Nasal cavity respiratory epithelium epithelial cell of viscerocranial mucosa (primary cell): ENCODE results near the gene GSTM5. TPM values are rescaled to one million over a fixed set of nuclear protein-coding genes. Genes with fewer than 3 reads are reported as not detected.

Source experiments
- total RNA-seq: library from RNA; depleted of rRNA; stranded (reverse); fragments of >200 nt; gene quantifications from 2 replicates; pipeline ENCODE4 v1.2.3, GENCODE V29; 2014

GSTM5 gene
- total RNA-seq, result not detected in 2 replicates

DNA sequence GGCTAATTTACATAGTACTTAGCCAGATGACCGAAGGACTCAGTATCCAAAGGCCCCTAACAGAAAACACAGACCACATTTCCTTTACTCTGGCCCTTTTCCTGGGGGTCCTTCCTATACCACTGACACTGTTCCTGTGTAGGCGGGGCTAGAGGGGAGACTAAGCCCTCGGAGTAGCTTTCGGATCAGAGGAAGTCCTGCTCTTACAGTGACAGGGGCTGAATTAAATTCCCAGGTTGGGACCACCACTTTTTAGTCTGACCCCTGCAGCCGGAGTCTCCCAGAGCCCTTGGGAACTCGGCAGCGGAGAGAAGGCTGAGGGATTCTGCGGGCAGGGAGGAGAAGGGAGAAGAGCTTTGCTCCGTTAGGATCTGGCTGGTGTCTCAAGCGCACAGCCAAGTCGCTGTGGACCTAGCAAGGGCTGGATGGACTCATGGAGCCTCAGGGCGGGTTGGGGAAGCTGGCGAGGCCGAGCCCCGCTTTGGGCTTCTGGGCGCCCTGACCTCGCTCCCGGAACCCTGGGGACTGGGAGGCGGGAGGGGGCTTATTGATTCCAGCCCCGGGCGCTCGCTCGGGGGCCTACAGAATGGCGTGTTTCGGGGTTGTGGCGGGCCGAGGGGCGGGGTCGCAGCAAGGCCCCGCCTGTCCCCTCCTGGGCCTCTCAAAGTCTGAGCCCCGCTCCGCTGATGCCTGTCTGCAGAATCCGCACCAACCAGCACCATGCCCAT lies at the start of gene GSTM5:
Gene GSTM5, plus strand, starts transcription at position 659 of the 728 bp plus-strand sequence. Its CDS starts 62 bp downstream, at position 721.

DNA sequence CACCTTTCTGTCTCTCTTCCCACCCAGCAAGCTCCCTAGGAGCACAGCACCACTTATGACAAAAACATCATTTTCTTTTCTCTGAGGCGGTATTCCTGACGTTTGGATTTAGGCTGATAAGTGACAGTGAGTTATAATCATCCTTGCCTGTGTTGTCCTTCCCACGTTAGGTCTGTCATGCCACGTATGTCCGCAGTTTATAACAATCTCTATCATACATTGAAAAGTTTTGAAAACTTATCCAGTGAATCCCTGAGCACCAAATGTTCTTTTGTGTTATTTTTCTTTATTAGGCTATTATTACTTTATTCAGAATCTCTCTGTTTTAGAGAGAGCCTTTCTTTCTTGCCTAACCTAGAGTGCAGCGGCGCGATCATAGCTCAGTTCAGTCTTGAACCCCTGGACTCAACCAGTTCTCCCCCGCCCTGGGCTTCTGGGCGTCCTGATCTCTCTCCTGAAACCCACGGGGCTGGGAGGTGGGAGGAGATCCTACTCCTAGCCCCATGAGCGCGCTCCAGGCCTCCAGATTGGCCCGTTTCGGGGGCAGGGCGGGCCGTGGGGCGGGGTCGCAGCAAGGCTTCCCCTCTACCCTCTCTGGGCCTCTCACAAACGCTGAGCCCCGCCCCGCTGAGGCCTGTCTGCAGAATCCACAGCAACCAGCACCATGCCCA lies 44.5 kb upstream of the GSTM5 start, which contains the start of gene GSTM2:
Gene GSTM2, plus strand, starts transcription at position 606 of the 671 bp plus-strand sequence. Its CDS starts 59 bp downstream, at position 665.

DNA sequence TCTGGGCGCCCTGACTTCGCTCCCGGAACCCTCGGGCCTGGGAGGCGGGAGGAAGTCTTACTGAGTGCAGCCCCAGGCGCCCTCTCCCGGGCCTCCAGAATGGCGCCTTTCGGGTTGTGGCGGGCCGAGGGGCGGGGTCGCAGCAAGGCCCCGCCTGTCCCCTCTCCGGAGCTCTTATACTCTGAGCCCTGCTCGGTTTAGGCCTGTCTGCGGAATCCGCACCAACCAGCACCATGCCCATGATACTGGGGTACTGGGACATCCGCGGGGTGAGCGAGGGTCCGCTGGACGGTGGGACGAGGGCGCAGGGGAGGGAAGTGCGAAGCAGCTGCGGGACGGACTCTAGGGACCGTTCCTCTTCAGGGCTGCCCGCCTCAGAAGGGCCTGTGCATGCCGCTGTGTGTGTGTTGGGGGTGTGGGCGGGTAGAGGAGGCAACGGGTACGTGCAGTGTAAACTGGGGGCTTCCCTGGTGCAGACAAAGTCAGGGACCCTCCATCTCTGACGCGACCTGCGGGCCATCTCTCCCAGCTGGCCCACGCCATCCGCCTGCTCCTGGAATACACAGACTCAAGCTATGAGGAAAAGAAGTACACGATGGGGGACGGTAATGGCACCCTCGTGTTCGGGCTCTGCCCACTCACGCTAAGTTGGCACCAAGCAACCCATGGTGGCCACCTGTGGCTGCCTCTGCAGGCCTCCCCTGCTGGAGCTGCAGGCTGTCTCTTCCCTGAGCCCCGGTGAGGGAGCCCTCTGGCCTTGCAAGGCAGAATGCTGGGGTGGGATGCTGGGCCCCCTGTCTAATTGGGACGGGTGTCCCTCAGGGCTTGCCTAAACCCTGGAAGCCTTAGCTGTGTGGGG lies 24.2 kb upstream of the GSTM5 start, which contains the start of gene GSTM1:
Gene GSTM1, plus strand, starts transcription at position 177 of the 859 bp plus-strand sequence. Its CDS starts 57 bp downstream, at position 234.

DNA sequence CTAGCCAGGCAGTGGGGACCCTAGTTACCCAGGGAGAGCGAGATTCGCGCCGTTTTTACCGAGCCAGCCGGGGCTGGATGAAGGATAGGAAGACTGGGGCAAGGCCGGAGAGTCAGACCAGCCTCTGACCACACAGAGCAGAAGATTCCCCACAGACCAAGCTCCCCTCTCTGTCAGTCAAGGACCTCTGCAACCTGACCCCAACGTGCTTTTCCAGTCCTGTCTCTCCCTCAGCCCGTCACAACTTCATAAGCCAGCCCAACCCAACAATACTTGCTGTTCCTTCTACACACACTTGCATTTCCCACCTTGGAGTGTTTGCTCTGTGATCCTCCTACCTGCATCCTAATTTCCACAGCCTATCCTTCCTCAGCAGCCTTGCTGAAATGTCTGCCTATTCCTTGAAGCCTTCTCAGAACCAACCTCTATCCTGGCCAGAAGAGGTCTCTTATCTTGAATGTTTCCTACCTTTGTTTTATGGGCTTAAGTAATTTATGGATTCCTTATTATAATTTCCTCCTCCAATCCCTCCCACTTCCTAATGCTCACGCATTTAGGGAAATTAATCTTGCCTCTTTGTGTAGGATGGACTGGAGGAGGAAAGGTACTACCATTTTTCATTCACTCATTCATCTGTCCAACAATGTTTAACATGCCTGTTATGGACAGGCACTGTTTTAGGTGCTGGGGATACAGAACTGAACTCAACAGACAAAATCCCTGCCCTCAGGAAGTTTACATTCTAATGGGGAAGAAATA lies 28.7 kb downstream of the GSTM5 start, which contains the start of gene GSTM3:
Gene GSTM3, minus strand, starts transcription at position 424 of the 759 bp plus-strand sequence. CDS start 751 bp downstream, outside the sequence.

DNA sequence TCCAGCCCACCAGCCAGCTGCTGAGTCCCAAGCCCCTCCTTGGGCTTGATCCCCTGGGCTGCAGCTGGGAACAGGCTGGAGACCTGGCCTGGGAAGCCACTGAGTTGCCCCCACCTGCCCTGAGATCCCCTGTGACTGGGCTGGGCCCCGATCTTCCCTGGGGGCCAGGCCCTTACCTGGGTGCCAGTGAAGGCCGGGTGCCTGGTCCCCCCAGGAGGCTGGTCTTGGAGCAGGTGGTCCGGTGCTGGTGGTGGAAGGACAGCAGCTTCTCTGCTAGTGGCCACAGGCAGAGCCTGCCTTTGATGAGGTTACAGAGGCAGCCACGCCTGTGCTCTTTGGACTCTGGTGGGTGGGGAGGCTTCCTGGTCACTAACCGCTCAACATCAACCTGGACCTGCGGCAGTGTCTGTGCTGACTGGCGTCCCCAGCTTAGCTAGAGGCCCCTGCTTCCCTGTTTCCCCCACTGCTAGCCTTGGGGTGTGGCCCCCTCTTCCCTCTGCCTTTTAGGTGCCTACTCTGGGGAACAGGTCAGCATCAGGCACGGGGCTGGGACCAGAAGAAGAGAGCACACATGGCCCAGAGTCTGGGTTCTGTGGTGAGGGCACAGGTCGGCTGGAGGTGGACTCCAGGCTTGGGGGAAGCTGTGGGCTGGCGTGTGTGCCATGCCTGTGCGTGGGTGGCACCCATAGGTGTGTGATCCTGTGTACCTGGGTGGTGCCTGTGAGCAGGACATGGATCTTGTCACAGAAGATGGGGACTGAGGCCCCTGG lies 51.8 kb downstream of the GSTM5 start, which contains the start of gene EPS8L3:
Gene EPS8L3, minus strand, starts transcription at position 278 of the 770 bp plus-strand sequence. CDS start 2,174 bp downstream, outside the sequence.

Other genes with a start within 250 kb of the GSTM5 start
- gene SYPL2, start 245.7 kb upstream of the GSTM5 start, total RNA-seq, result not detected in 2 replicates
- 1.2 and 2.1 TPM in 2 replicates for gene ATXN7L2, start 228.3 kb upstream of the GSTM5 start, total RNA-seq
- 5.1 and 11.9 TPM in 2 replicates for gene CYB561D1, start 218.2 kb upstream of the GSTM5 start, total RNA-seq
- 0.34 and 1.6 TPM in 2 replicates for gene AMIGO1, start 202.5 kb upstream of the GSTM5 start, total RNA-seq
- gene GPR61, start 172.4 kb upstream of the GSTM5 start, total RNA-seq, result under 0.01 TPM in 1 of 2 replicates, not detected in the other
- gene GNAI3, start 163.6 kb upstream of the GSTM5 start, total RNA-seq, result 16.4 and 17.9 TPM in 2 replicates
- gene GNAT2, start 92.6 kb upstream of the GSTM5 start, total RNA-seq, result 0.14 TPM in 1 of 2 replicates, not detected in the other
- 19.5 and 32.0 TPM in 2 replicates for gene AMPD2, start 92.4 kb upstream of the GSTM5 start, total RNA-seq
- gene GSTM4, start 56.2 kb upstream of the GSTM5 start, total RNA-seq, result 2.6 and 3.1 TPM in 2 replicates
- 0.34 and 9.2 TPM in 2 replicates for gene GSTM2, start 44.2 kb upstream of the GSTM5 start, total RNA-seq
- 1.4 TPM in 1 of 2 replicates, not detected in the other for gene GSTM1, start 24.4 kb upstream of the GSTM5 start, total RNA-seq
- gene GSTM3, start 28.8 kb downstream of the GSTM5 start, total RNA-seq, result 10.5 and 28.0 TPM in 2 replicates
- gene EPS8L3, start 51.7 kb downstream of the GSTM5 start, total RNA-seq, result not detected in 2 replicates
- 0.68 and 11.7 TPM in 2 replicates for gene CSF1, start 198.6 kb downstream of the GSTM5 start, total RNA-seq